Stimulated activated CD8-positive, alpha-beta memory T cell treated with anti-CD3 and anti-CD28 coated beads, Interleukin-7, amount 100 ng/mL, for 4 hours (primary cell): Measurements from ENCODE around the gene IRF2.
A peak's percentile ranks its signal among the peaks of the same experiment; 100 is the strongest.

Experiments
- DNase-seq, 2 donors: peaks; one replicate each; pipeline ENCODE4 v3.0.0-alpha.2; 2020; ENCODE audit warnings: low read depth in 2 of 2

Gene IRF2

DNA sequence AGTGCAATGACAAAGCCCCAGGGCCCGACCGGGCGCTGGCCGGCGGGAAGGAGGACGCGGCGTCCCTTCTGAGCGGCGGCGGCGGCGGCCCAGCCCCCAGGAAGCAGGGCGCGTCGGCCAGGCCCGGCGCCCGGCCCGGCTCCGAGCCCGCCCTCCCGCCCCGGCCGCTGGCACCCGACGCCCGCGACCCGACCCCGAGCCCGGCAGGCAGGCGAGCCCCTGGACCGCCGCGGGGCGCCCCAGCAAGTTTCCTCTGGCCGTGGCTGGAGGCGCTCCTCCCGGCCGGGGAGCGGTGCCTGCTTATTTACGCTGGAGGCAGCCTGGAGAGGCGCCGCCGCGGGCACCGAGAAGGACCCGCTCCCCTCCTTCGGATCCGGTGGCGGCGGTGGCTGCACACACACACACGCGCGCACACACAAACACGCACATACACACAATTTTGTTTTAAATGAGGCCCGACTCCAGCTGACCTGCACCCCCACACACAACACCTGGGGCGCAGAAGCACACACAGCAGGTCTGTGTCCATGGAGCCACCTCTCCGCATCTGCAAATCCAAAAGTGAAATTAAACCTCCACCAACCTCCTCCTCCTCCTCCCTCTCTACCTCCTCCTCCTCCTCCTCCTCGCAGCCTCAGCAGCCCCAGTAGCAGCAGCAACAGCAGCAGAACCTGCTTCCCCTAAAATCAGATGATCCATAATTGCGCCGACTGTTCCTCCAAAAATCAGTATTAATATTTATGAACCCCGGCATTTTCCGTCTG lies 669 bp downstream of the IRF2 start:
- peak; percentile 26 to 27 for DNase-seq

GRCh38 chr4:184472614-184473498 lies 1.5 kb downstream of the IRF2 start:
- peak in 1 of 2 donors; percentile 53 for DNase-seq

DNA sequence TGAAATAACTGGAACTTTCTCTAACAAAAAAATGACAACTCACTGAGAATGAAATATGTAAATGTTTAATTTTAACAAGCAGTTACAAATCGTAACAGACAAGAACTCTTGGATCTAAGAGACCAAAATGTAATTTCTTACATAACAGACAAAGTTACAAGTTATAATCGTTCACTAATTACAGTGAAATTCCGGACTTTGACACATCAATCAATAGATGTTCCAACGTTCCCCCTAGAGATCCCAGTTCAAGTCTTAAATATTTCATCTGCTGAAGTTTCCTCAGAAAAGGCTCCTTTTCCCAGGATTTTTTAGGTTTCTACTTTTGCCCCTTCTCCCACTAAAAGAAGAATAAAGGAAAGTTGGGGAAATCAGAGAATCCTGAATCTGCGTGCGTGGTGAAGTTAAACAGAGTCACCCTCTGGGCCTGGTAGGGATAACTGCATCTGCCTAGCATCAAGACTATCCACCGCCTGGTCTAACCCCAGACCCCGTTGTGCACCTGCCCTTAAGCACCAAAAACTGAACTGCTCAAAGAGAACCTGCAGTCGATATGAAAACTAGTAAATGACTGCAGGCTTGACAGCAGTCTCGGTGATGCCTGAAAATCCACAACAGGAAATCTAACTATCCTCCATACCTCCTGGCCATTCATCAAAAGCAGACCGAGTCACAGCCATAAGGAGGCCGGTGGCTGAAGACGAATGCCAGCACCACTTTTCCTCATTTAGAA lies 2.3 kb downstream of the IRF2 start:
- no peak for DNase-seq

DNA sequence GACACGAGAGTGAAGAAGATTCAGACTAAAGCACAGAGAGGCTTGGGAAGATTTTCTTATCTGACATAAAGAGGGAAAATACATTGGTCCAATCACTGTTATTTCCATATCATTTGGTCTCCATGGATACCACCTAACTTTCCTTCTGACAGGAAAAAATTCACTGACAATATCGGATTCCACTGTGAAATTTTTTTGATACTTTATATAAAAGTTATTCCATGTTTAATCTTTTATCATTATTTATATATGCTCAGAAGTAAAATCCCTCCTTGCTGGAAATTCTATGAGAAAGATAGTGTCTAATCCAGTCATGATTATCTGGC lies 3.6 kb downstream of the IRF2 start:
- no peak for DNase-seq

GRCh38 chr4:184466634-184467033 lies 7.7 kb downstream of the IRF2 start:
- DNase-seq = no peak

- DNase-seq = no peak
These were observed 9.4 kb downstream of the IRF2 start for GRCh38 chr4:184464759-184465454.

- DNase-seq = no peak
These were observed 10.5 kb downstream of the IRF2 start for GRCh38 chr4:184463856-184464255.

DNA sequence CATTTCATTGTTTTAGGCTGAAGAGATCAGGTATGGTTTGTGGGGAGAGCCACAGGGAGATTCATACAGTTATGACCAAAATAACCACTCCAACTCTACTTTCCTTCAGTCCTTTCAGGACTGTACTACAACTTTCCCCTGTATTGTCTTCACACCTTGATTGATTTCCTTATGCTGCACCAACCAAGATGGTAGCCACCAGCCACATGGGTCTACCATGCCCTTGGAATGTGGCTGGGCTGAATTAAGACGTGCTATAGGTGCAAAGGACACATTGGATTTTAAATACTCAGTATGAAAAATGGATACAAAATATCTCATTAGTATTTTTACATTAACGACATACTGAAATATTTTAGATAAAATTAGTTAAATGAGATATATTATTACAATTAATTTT lies 11.2 kb downstream of the IRF2 start:
- DNase-seq = no peak

DNA sequence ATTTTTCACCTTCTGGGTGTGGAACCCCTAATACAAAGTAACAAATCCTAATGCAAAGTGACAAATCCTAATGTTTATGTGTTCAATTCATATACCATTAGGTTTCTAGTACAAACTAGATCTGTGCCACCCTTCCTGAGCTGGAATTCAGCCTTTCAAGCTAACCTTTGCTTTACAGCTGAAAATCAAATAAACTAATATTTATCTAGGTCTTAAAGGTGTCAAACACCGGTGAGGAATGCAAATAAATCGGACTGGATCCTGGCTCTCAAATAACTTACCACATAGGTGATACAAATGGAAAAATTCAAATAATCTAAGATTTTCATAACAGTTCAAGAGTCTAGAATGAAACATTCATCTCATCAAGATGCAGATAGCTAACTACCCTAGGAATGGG lies 11.6 kb downstream of the IRF2 start:
- no peak for DNase-seq

DNA sequence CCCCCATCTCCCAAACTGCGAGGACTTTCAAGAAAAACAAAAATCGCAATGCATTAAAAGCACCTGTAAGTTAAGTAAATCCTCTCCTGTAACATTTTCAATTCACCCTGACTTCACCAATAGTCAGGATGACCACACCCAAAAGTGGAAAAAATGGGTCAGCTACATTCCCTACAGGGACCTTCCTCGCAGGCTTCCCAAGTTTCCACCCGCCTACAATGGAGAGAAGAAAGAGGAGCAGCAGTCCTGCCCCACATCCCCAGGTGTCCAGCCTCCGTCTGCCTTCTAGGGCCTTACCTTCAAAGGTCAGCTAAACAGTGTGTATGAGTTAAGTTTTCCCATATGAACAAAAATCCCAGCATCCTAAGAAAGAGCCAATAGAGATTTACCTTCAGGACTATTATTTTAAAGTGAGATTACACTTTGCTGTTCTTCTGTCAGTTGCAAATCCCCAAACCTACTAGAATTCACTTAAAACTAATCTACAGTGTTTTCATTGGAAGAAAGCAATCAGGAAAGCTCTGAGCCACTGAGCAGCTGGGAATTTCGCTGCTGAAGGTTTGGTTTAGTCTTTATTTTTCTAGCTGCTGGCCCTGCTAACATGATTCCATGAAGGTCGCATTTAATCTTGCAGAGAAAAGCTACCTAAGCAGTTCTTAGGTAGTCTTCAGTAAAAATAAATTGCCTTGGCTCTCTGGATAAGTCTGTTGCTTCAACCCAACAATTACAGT lies 12.5 kb downstream of the IRF2 start:
- DNase-seq = no peak

DNA sequence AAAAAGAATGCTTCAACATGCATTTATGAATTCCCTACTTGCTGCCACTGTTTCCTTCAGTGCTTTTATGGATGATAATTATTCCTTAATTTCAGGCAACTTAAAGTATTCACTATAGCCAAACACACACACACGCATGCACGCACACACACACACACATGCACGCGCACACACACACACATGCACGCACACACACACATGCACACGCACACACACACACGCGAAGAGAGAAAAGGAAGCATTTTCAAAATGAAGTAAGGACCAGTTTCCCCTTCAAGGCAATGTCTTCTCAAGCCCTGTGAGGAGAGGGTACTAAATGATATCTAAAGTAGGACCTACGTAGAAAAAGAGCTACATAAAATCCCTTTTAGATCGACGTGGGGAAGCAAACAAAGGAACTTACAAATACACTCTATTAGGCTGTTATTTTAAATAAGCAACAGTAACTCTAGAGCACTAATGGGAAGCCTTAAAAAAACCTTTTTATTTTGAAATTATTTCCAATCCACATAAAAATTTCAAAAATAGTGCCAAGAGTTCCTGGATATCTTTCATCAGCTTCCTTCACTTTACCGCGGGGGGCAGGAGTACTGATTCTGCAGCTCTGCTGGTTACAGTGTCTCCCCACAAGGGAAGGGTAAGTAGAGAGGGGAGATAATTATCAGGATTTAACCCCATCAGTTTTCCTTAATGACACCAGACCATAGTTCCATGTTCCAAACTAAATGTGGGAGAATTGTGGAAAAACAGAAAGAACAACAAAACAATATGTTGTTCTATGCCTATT lies 13.7 kb downstream of the IRF2 start:
- no peak for DNase-seq

GRCh38 chr4:184459413-184459812 lies 14.9 kb downstream of the IRF2 start:
- DNase-seq = no peak

- no peak for DNase-seq
These were observed 16.7 kb downstream of the IRF2 start for GRCh38 chr4:184457535-184458249.

DNA sequence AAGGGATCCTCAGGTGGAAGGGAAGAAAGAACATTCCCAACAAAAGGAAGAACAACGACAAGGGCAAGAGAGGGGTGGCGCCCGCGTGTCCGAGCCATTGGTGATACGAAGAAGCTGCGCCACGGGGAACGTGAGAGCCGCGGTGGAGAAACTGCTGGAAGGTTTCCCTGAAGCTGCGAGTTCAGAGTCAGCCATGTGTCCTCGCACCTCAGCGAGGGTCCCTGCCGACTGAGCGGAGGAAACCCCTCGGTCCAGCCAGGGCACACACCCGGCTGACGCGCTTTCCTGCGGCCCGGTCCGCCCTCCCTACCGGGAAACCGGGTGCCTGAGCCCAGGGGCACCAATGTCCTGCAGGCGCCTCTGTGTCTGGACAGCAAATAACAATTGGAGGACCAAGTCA lies 18.0 kb downstream of the IRF2 start:
- DNase-seq = no peak

- DNase-seq = no peak
These were observed 19.1 kb downstream of the IRF2 start for GRCh38 chr4:184455299-184455698.

DNA sequence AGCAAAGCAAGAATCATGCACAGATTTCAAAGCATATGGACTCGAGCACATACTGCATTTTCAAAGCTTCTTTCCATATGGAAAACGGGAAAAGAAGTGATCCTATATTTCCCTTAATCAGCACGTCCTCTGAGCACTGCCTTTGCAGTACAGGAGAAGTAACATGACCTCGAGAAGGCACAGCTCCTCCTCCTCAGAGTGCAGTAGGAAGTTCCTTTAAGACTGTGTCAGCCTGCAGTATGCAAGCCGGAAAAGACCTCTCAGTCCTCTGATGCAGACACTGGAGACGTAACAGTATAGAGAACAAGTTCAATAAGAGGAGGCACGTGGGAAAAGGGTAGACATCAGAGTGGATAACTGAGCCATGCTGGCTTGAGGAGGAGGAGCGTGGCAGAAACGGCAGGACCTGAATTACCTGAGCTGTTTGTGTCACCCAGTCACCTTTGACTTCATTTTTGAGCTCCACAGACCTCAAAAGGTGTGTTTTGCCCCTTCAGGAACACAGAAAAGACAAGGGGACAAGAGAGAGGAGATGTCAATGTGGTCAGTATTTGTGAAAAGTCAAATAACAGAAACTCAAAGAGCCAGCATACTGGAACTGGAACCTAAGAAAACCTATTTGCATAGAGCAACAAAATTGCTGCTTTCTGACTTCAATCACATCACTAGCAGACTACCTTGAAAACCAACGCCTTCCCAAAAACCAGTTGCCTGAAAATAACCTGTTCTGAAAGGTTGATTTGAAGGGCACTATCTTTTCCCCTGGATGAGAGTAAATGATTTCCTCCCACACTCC lies 20.8 kb downstream of the IRF2 start:
- no peak for DNase-seq

GRCh38 chr4:184452740-184453139 lies 21.6 kb downstream of the IRF2 start:
- DNase-seq = no peak

GRCh38 chr4:184451726-184452125 lies 22.6 kb downstream of the IRF2 start:
- DNase-seq = no peak
